ENCODE results near the gene HBP1. TPM values are rescaled to one million over a fixed set of nuclear protein-coding genes. Genes with fewer than 3 reads are reported as not detected.
"Not testable (repeated sequence)": the region's sequence is repeated elsewhere in the genome, so short reads cannot be mapped to it uniquely, and the experiment has no call there.

HBP1 gene
- total RNA-seq, 4 donors from 2014 or later, result 59.5 to 170 (median 88.3) TPM

- H3K4me1 ChIP-seq, result no peaks in the 10 kb centered on the region
- DNase-seq, result no peak
- in situ Hi-C loops (cut with MboI; ENCODE audit: low pct_ligation_motif_present in 1 of 4, low pct_unique_long_range_greater_than_20kb in 1 of 4, low sequenced_read_pairs in 3 of 4) (no loop called here), intact Hi-C loops (cut with DNase I; ENCODE audit: low total_unique reads) (no loop called here)
- no peak overlapping the region for H3K27ac ChIP-seq
- H3K27me3 ChIP-seq, result no peaks in the 10 kb centered on the region
- no peak for TF ChIP-seq CTCF (IDR thresholded peaks at IDR 0.05)
- no peak for TF ChIP-seq POLR2A (IDR thresholded peaks at IDR 0.05)
- TF ChIP-seq POLR2AphosphoS5 (IDR thresholded peaks at IDR 0.05), result no peak
- no peak for TF ChIP-seq EP300 (IDR thresholded peaks at IDR 0.05; ENCODE audit: low read depth)
- no peaks in the 10 kb centered on the region for H3K36me3 ChIP-seq
- no peak overlapping the region for H3K4me3 ChIP-seq
- H3K9me3 ChIP-seq, result peaks cover 0 to 3% of the 10 kb centered on the region in 2 donors
Observed at GRCh38 chr7:107213945-107214344, 45.1 kb downstream of the HBP1 start.

- Histone ChIP-seq H3K27ac (no peak overlapping the region), H3K4me1 (peaks cover 0 to 8% (median 4%) of the 10 kb centered on the region in 4 donors), H3K36me3 (no peaks in the 10 kb centered on the region), H3K4me3 (no peak overlapping the region), H3K27me3 (no peaks in the 10 kb centered on the region), H3K9me3 (no peaks in the 10 kb centered on the region)
- intact Hi-C loops (cut with DNase I; ENCODE audit: low total_unique reads) (no loop called here), in situ Hi-C loops (cut with MboI; ENCODE audit: low pct_ligation_motif_present in 1 of 4, low pct_unique_long_range_greater_than_20kb in 1 of 4, low sequenced_read_pairs in 3 of 4) (no loop called here)
- DNase-seq, result no peak
- TF ChIP-seq EP300 (IDR thresholded peaks at IDR 0.05; ENCODE audit: low read depth) (no peak), POLR2AphosphoS5 (IDR thresholded peaks at IDR 0.05) (no peak), CTCF (IDR thresholded peaks at IDR 0.05) (no peak), POLR2A (IDR thresholded peaks at IDR 0.05) (no peak)
- WGBS, 2 donors (ENCODE audit: low coverage in 1 of 2), result 90 to 95% methylated on average over 2 of the region's 2 CpGs
Observed at GRCh38 chr7:107219563-107220244, 50.9 kb downstream of the HBP1 start.

GRCh38 chr7:107220356-107220755 is 51.6 kb downstream of the HBP1 start:
- no peak overlapping the region for H3K4me3 ChIP-seq
- H3K27me3 ChIP-seq, result no peaks in the 10 kb centered on the region
- TF ChIP-seq POLR2AphosphoS5 (IDR thresholded peaks at IDR 0.05) (no peak), CTCF (IDR thresholded peaks at IDR 0.05) (no peak), POLR2A (IDR thresholded peaks at IDR 0.05) (no peak), EP300 (IDR thresholded peaks at IDR 0.05; ENCODE audit: low read depth) (no peak)
- in situ Hi-C loops (cut with MboI; ENCODE audit: low pct_ligation_motif_present in 1 of 4, low pct_unique_long_range_greater_than_20kb in 1 of 4, low sequenced_read_pairs in 3 of 4), result no loop called here
- H3K36me3 ChIP-seq, result no peaks in the 10 kb centered on the region
- DNase-seq, result no peak
- no peak overlapping the region for H3K27ac ChIP-seq
- intact Hi-C loops (cut with DNase I; ENCODE audit: low total_unique reads), result no loop called here
- 95% methylated on average over 5 of the region's 5 CpGs; no CpG with 5 or more reads in 1 of the 2 donors for WGBS, 2 donors (ENCODE audit: low coverage in 1 of 2)
- peaks cover 0 to 13% (median 8%) of the 10 kb centered on the region in 4 donors for H3K4me1 ChIP-seq
- no peaks in the 10 kb centered on the region for H3K9me3 ChIP-seq

- H3K27me3 ChIP-seq; H3K4me3 ChIP-seq; intact Hi-C loops (cut with DNase I; ENCODE audit: low total_unique reads); H3K9me3 ChIP-seq; in situ Hi-C loops (cut with MboI; ENCODE audit: low pct_ligation_motif_present in 1 of 4, low pct_unique_long_range_greater_than_20kb in 1 of 4, low sequenced_read_pairs in 3 of 4); DNase-seq; H3K36me3 ChIP-seq; H3K27ac ChIP-seq: not testable (repeated sequence)
- H3K4me1 ChIP-seq, result peaks cover 0 to 13% (median 8%) of the 10 kb centered on the region in 4 donors
- 91 to 100% methylated on average over 2 to 6 of the region's 6 CpGs for whole genome bisulfite sequencing, 2 donors (ENCODE audit: low coverage in 1 of 2)
Observed at GRCh38 chr7:107220806-107221205, 52.0 kb downstream of the HBP1 start.
